Epithelial cell of esophagus (primary cell): ENCODE data around the gene STOML3.

Experiments
- DNase-seq: peaks from one replicate; pipeline ENCODE4 v3.0.0; 2010; ENCODE audit warnings: low read depth
- H3K4me3 ChIP-seq: 2 replicates; pipeline ENCODE4 v1.5.1; 2011; ENCODE audit warnings: mild to moderate bottlenecking, low read length, control low read depth
- TF ChIP-seq, protein P1 (sequence below): IDR thresholded peaks from 2 replicates; pipeline ENCODE4 v1.5.1; 2011; ENCODE audit warnings: low read depth, mild to moderate bottlenecking, low read length, control low read depth, inconsistent platforms; ENCODE audit not compliant: insufficient read depth; ENCODE audit errors: missing control alignments

Gene STOML3

DNA sequence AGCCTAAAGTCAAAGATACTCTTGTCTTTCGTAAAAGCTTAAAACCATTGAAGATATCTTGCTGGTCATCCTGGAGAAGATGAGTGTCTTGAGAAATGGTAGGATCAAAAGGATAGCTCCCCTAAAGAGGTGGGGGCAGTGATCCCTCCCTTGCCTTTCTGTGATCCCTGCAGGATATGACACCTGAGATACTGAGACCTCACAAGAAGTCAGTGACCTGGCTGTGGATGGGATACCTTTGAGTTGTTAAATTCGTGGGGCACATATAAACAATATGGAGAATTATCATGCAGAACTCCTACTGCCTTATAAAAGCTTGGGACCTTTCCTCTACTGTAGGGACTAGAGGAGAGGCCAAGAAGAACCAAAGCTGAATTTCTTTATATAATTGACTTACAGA lies 21.4 kb downstream of the STOML3 start:
- H3K4me3 ChIP-seq, result no peak overlapping the region
- DNase-seq, result no peak
- TF ChIP-seq, protein P1, sequence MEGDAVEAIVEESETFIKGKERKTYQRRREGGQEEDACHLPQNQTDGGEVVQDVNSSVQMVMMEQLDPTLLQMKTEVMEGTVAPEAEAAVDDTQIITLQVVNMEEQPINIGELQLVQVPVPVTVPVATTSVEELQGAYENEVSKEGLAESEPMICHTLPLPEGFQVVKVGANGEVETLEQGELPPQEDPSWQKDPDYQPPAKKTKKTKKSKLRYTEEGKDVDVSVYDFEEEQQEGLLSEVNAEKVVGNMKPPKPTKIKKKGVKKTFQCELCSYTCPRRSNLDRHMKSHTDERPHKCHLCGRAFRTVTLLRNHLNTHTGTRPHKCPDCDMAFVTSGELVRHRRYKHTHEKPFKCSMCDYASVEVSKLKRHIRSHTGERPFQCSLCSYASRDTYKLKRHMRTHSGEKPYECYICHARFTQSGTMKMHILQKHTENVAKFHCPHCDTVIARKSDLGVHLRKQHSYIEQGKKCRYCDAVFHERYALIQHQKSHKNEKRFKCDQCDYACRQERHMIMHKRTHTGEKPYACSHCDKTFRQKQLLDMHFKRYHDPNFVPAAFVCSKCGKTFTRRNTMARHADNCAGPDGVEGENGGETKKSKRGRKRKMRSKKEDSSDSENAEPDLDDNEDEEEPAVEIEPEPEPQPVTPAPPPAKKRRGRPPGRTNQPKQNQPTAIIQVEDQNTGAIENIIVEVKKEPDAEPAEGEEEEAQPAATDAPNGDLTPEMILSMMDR, result no peak

DNA sequence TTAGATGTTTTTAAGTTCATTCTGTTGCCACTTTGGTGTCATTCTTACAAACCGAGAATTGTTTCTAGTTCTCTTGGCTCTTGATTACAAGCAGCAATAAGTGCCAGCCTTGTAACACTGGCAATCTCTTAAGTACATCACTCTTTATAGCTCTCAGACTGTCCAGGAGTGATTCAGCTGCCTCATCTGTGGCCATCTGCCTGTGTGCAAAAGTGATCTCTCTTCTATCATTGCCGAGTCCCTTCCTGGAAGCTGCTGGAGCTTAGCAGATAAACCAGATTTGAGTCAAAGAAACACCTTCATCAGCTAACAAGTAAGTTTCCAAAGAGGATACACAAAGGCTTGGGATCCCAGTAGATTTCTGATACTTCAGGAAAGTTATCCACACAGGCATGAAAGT lies 23.2 kb downstream of the STOML3 start:
- DNase-seq, result no peak
- TF ChIP-seq, protein P1, result no peak
- H3K4me3 ChIP-seq, result no peak overlapping the region

DNA sequence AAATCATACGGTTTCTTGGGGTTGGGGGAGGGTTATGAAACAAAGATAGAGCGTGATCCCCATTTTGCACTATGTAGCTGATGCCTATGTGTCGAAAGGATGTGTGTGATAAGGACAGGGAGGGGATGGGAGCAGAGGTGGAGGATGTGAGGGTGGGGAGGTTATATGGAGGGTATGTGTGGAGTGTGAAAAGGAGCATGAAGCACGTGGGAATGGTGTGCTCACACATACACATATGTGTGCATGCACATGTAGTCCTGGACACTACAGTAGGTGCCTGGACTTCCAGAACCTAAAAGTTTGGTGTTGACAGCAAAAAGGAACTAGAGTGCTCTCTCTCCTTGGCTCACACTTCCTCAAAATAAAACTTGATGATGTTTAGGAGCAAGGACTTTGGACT lies 25.4 kb downstream of the STOML3 start:
- TF ChIP-seq, protein P1, result no peak
- no peak for DNase-seq
- no peak overlapping the region for H3K4me3 ChIP-seq

DNA sequence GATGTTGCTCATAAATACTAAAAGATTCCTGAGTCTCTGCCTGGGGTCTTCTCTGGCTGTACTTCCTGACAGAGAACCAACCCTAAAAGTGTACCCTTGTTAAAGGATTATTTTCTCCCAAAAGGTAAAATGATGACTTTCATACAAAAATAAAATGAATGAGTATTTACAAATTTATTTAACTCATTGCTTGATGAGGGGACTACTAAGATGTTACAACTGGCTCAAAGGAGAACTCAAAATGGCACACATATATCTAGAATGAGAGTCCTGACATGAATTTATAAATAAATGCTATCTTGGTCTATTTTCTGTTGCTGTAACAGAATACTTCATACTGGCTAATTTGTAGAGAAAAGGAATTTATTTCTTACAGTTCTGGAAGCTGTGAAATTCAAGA lies 30.5 kb downstream of the STOML3 start:
- no peak for DNase-seq
- TF ChIP-seq, protein P1, result no peak
- no peak overlapping the region for H3K4me3 ChIP-seq

DNA sequence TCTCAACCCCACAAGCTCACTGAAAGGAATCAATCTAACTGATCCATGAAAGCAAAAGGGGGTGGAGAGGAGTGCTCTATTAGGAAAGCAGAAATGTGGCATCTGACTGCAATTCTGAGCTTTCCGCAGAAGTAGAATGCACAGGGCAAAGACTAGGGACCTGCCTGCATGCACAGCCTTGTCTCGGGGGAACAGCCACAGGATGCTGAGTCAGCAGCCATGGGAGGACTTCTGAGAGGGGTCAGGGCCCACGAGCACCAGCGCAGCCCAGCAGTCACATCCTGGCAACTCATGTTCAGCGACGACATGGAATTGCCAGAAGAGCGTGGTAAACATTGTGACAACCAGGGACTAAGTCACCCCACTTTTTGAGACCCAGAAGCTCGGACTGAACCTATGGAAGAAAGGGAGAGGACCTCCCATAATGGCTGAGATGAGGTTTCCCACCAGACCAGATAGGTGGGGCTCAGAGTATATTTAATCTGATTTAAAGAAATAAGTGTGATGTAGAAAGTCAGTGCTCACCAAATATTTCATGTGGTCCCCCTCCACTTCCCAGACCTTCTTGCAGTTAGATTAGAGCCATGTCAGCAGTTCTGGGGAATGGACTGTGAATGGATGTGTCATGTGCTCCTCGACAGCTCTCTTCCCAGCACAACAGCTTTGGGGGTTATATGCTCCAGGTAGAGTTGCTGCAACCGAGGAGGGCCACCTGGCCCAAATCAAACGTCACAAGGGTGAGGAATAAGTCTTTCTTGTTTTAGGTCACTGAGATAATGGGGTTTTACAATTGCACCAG lies 32.6 kb downstream of the STOML3 start:
- DNase-seq, result no peak
- TF ChIP-seq, protein P1, result no peak
- no peak overlapping the region for H3K4me3 ChIP-seq

DNA sequence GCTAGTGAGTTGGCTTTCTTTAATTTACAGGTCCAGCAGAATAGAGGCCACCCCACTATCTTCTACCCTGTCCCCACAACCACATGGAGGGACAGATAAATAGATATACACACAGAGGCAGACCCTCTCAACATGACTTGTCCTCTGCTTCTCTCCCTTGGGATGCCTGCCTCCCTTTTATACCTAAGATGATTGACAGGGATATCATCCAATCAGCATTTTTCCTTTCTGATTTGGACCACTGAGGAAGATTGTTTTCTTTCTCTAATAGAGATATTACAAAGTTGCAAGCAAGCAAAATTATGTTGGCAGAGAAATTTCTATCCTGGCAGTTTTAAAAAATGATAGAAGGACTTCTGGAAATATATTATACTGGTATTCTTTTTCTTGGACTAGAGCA lies 35.8 kb downstream of the STOML3 start:
- TF ChIP-seq, protein P1, result no peak
- no peak for DNase-seq
- no peak overlapping the region for H3K4me3 ChIP-seq

DNA sequence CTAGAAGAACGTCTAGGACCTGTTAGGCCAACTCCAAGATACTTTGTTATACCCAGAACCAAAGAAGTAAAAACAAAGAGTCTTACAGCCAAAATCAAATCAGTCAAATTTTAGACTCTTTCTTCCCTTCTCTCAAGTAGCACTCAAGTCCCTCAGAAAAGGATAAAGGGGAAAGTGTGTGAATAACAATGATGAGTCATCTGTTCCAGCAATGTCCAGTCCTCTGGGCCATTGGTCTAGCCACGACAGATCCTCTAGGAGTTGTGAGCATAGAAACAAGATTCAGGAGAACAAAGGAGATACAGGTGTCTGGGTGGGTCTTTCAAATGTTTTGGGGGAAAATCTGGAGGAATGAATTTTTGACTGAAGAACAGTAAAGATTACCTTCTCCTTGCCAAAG lies 36.3 kb downstream of the STOML3 start:
- DNase-seq, result peak; percentile 43
- no peak overlapping the region for H3K4me3 ChIP-seq
- TF ChIP-seq, protein P1, result no peak
